ENCODE measurements around the gene POLR2C.

DNA sequence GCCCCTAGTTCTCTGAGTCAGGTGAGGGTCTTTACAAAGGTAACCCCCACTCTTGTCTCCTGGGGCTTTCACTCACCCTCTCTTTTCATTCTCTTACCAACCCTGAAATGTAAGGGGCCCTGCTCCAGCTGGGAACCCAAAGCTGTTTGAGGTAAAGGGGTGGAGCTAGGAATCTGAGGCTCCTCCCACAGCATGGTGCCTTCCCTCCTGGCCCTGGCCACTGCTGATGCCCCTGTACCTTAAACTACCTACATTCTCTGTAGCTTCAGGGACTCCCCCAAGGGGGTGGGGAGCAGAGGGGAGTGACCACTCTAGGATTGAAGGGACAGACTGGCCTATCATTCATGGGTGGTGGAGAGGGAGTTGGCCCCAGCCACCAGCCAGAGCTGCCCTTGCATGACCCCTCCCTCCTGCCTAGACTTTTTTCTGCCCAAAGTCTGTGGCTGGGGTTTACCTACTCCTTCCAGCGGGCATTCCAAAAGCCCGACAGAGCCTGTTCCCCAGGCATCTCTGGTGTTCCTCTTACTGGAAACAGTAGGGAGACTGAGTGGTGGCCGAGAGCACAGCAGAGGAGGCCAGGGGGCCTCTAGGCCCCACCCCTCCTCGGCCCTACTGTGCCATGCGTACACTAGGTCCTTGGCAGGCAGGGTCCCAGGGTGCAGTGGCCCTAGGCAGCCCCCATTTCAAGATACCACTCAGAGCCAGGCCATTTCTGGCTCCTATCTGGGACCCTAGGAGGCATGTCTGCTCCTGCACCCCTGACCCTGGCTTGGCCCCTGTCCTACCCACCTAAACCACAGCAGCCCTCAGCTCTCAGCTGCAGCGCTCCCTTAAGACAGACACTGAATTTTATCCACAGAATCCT is 14.3 kb downstream of the POLR2C start:
- TF ChIP-seq, protein P1, sequence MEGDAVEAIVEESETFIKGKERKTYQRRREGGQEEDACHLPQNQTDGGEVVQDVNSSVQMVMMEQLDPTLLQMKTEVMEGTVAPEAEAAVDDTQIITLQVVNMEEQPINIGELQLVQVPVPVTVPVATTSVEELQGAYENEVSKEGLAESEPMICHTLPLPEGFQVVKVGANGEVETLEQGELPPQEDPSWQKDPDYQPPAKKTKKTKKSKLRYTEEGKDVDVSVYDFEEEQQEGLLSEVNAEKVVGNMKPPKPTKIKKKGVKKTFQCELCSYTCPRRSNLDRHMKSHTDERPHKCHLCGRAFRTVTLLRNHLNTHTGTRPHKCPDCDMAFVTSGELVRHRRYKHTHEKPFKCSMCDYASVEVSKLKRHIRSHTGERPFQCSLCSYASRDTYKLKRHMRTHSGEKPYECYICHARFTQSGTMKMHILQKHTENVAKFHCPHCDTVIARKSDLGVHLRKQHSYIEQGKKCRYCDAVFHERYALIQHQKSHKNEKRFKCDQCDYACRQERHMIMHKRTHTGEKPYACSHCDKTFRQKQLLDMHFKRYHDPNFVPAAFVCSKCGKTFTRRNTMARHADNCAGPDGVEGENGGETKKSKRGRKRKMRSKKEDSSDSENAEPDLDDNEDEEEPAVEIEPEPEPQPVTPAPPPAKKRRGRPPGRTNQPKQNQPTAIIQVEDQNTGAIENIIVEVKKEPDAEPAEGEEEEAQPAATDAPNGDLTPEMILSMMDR (IDR thresholded peaks at IDR 0.05): no peak
- no peak for TF ChIP-seq POLR2A (IDR thresholded peaks at IDR 0.05)

All from body of pancreas (tissue), 4 donors.